GM13977 (cell line): ENCODE data around the gene IBSP.

ENCODE experiments used
- DNase-seq: peaks from one replicate; pipeline ENCODE4 v3.0.0; 2012; ENCODE audit warnings: low spot score
- in situ Hi-C: fragments of 300-500 bp; cut with MboI; formaldehyde crosslinking; loops from one replicate; pipeline ENCODE4 v1.12.0; 2022; ENCODE audit warnings: low sequenced_read_pairs, low pct_unique_long_range_greater_than_20kb, mixed read lengths, inconsistent platforms; ENCODE audit not compliant: unreplicated experiment
- TF ChIP-seq, protein P1 (sequence below): IDR thresholded peaks from 2 replicates; pipeline ENCODE4 v1.5.1; 2012; ENCODE audit warnings: mild to moderate bottlenecking, control low read depth; ENCODE audit not compliant: insufficient read depth; ENCODE audit errors: extremely low read depth, missing control alignments

Gene IBSP

DNA sequence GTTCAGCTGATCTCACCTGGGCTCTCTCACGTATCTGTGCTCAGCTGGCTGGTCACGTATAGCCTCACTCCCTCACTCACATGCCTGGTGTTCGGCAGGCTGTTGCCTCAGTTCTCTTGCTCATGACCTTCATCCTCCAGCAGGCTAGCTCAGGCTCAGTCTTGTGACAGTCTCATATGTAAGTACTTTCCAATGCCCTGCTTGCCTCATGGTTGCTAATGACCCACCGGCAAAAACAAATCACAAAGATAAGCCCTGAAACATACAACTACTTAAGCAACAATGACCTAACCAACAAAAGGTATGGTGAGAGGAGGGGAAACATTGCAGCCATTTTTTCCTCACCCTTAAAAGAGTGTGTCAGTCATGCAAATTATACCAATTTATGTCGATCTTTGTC lies 58.4 kb downstream of the IBSP start:
- no peak for DNase-seq
- TF ChIP-seq, protein P1, sequence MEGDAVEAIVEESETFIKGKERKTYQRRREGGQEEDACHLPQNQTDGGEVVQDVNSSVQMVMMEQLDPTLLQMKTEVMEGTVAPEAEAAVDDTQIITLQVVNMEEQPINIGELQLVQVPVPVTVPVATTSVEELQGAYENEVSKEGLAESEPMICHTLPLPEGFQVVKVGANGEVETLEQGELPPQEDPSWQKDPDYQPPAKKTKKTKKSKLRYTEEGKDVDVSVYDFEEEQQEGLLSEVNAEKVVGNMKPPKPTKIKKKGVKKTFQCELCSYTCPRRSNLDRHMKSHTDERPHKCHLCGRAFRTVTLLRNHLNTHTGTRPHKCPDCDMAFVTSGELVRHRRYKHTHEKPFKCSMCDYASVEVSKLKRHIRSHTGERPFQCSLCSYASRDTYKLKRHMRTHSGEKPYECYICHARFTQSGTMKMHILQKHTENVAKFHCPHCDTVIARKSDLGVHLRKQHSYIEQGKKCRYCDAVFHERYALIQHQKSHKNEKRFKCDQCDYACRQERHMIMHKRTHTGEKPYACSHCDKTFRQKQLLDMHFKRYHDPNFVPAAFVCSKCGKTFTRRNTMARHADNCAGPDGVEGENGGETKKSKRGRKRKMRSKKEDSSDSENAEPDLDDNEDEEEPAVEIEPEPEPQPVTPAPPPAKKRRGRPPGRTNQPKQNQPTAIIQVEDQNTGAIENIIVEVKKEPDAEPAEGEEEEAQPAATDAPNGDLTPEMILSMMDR = no peak
- in situ Hi-C loops = loop anchor here (10.0 kb wide), 1 partner anchor 357 kb away; no protein-coding TSS in a partner anchor
